Activated naive CD8-positive, alpha-beta T cell treated with anti-CD3 and anti-CD28 coated beads, Interleukin-2, amount 50 U/mL, for 24 hours (primary cell): ENCODE results near the gene LALBA.

Experiments
- ATAC-seq: fragments of 150-1000 bp; cut with Tn5 transposase; one replicate; pipeline ENCODE4 v1.10.0; 2021
- DNase-seq: peaks from one replicate; pipeline ENCODE4 v3.0.0; 2021
- H3K27ac Mint-ChIP-seq: one replicate; pipeline ENCODE4 v1.8.0; 2021; ENCODE audit warnings: mild to moderate bottlenecking, mixed read lengths
- H3K27me3 Mint-ChIP-seq: one replicate; pipeline ENCODE4 v1.8.0; 2021; ENCODE audit warnings: mixed read lengths
- H3K36me3 Mint-ChIP-seq: one replicate; pipeline ENCODE4 v1.8.0; 2021; ENCODE audit warnings: low read depth, mixed read lengths
- H3K4me1 Mint-ChIP-seq: one replicate; pipeline ENCODE4 v1.8.0; 2021; ENCODE audit warnings: mixed read lengths
- H3K4me3 Mint-ChIP-seq: one replicate; pipeline ENCODE4 v1.8.0; 2021; ENCODE audit warnings: mild to moderate bottlenecking, moderate library complexity, mixed read lengths
- H3K9me3 Mint-ChIP-seq: one replicate; pipeline ENCODE4 v1.8.0; 2021; ENCODE audit warnings: mixed read lengths

The LALBA gene

GRCh38 chr12:48569946-48570345 is at the start of gene LALBA:
Gene LALBA, minus strand, starts transcription at chr12:48570046. Its CDS starts 26 bp downstream, at chr12:48570020.
- no peaks in the 10 kb centered on the region for H3K4me1 Mint-ChIP-seq
- H3K9me3 Mint-ChIP-seq, result no peaks in the 10 kb centered on the region
- ATAC-seq (no peak), DNase-seq (no peak)
- H3K36me3 Mint-ChIP-seq, result no peaks in the 10 kb centered on the region
- H3K27ac Mint-ChIP-seq, result no peak within 1 kb of the TSS
- no peak within 1 kb of the TSS for H3K4me3 Mint-ChIP-seq
- peaks cover 12% of the 10 kb centered on the region for H3K27me3 Mint-ChIP-seq

GRCh38 chr12:48618541-48618940 is 48.7 kb upstream of the LALBA start:
- Mint-ChIP-seq H3K4me3 (no peak overlapping the region), H3K27ac (no peak overlapping the region), H3K36me3 (no peaks in the 10 kb centered on the region), H3K4me1 (no peaks in the 10 kb centered on the region), H3K27me3 (peaks cover 35% of the 10 kb centered on the region), H3K9me3 (peaks cover 6% of the 10 kb centered on the region)
- peak; percentile 68 for ATAC-seq
- DNase-seq, result peak; percentile 76

GRCh38 chr12:48615681-48616080 is 45.8 kb upstream of the LALBA start:
- ATAC-seq (no peak), DNase-seq (no peak)
- peaks cover 25% of the 10 kb centered on the region for H3K27me3 Mint-ChIP-seq
- no peak overlapping the region for H3K4me3 Mint-ChIP-seq
- H3K27ac Mint-ChIP-seq, result no peak overlapping the region
- peaks cover 24% of the 10 kb centered on the region for H3K9me3 Mint-ChIP-seq
- peaks cover 3% of the 10 kb centered on the region for H3K36me3 Mint-ChIP-seq
- no peaks in the 10 kb centered on the region for H3K4me1 Mint-ChIP-seq

GRCh38 chr12:48613321-48613720 is 43.5 kb upstream of the LALBA start:
- no peak overlapping the region for H3K4me3 Mint-ChIP-seq
- H3K27me3 Mint-ChIP-seq, result peaks cover 13% of the 10 kb centered on the region
- H3K4me1 Mint-ChIP-seq, result no peaks in the 10 kb centered on the region
- ATAC-seq (no peak), DNase-seq (no peak)
- H3K9me3 Mint-ChIP-seq, result peaks cover 33% of the 10 kb centered on the region
- no peak overlapping the region for H3K27ac Mint-ChIP-seq
- peaks cover 3% of the 10 kb centered on the region for H3K36me3 Mint-ChIP-seq

- Mint-ChIP-seq H3K27ac (no peak overlapping the region), H3K36me3 (peaks cover 5% of the 10 kb centered on the region), H3K27me3 (peaks cover 2% of the 10 kb centered on the region), H3K4me1 (no peaks in the 10 kb centered on the region), H3K4me3 (no peak overlapping the region), H3K9me3 (peaks cover 28% of the 10 kb centered on the region)
- DNase-seq (no peak), ATAC-seq (no peak)
Measured at GRCh38 chr12:48602192-48602989, 32.5 kb upstream of the LALBA start.

- H3K27ac Mint-ChIP-seq, result no peak overlapping the region
- no peak overlapping the region for H3K4me3 Mint-ChIP-seq
- no peak for ATAC-seq
- H3K36me3 Mint-ChIP-seq, result no peaks in the 10 kb centered on the region
- H3K4me1 Mint-ChIP-seq, result no peaks in the 10 kb centered on the region
- no peak for DNase-seq
- peaks cover 3% of the 10 kb centered on the region for H3K27me3 Mint-ChIP-seq
- peaks cover 20% of the 10 kb centered on the region for H3K9me3 Mint-ChIP-seq
Measured at GRCh38 chr12:48601013-48601756, 31.3 kb upstream of the LALBA start.

GRCh38 chr12:48600552-48600951 is 30.7 kb upstream of the LALBA start:
- no peak for ATAC-seq
- no peak for DNase-seq
- no peak overlapping the region for H3K4me3 Mint-ChIP-seq
- peaks cover 18% of the 10 kb centered on the region for H3K9me3 Mint-ChIP-seq
- peaks cover 3% of the 10 kb centered on the region for H3K27me3 Mint-ChIP-seq
- no peaks in the 10 kb centered on the region for H3K36me3 Mint-ChIP-seq
- H3K27ac Mint-ChIP-seq, result no peak overlapping the region
- H3K4me1 Mint-ChIP-seq, result no peaks in the 10 kb centered on the region

GRCh38 chr12:48592591-48593086 is 22.8 kb upstream of the LALBA start:
- Mint-ChIP-seq H3K36me3 (no peaks in the 10 kb centered on the region), H3K27me3 (peaks cover 15% of the 10 kb centered on the region), H3K27ac (no peak overlapping the region), H3K4me1 (no peaks in the 10 kb centered on the region), H3K4me3 (no peak overlapping the region), H3K9me3 (no peaks in the 10 kb centered on the region)
- DNase-seq, result no peak
- no peak for ATAC-seq

GRCh38 chr12:48586361-48586760 is 16.5 kb upstream of the LALBA start:
- ATAC-seq (no peak), DNase-seq (no peak)
- no peak overlapping the region for H3K27ac Mint-ChIP-seq
- H3K4me1 Mint-ChIP-seq, result no peaks in the 10 kb centered on the region
- no peaks in the 10 kb centered on the region for H3K9me3 Mint-ChIP-seq
- H3K27me3 Mint-ChIP-seq, result peaks cover 21% of the 10 kb centered on the region
- no peak overlapping the region for H3K4me3 Mint-ChIP-seq
- no peaks in the 10 kb centered on the region for H3K36me3 Mint-ChIP-seq

- Mint-ChIP-seq H3K4me1 (no peaks in the 10 kb centered on the region), H3K36me3 (no peaks in the 10 kb centered on the region), H3K27ac (no peak overlapping the region), H3K9me3 (no peaks in the 10 kb centered on the region), H3K27me3 (peaks cover 18% of the 10 kb centered on the region), H3K4me3 (no peak overlapping the region)
- DNase-seq (no peak), ATAC-seq (no peak)
Measured at GRCh38 chr12:48583728-48584127, 13.9 kb upstream of the LALBA start.

GRCh38 chr12:48580831-48581230 is 11.0 kb upstream of the LALBA start:
- no peak for ATAC-seq
- H3K27me3 Mint-ChIP-seq, result peaks cover 12% of the 10 kb centered on the region
- no peak for DNase-seq
- H3K4me1 Mint-ChIP-seq, result no peaks in the 10 kb centered on the region
- H3K36me3 Mint-ChIP-seq, result no peaks in the 10 kb centered on the region
- no peak overlapping the region for H3K27ac Mint-ChIP-seq
- H3K9me3 Mint-ChIP-seq, result no peaks in the 10 kb centered on the region
- no peak overlapping the region for H3K4me3 Mint-ChIP-seq

GRCh38 chr12:48572326-48572725 is 2.5 kb upstream of the LALBA start:
- Mint-ChIP-seq H3K9me3 (no peaks in the 10 kb centered on the region), H3K27me3 (peaks cover 11% of the 10 kb centered on the region), H3K36me3 (no peaks in the 10 kb centered on the region), H3K4me1 (no peaks in the 10 kb centered on the region), H3K27ac (no peak overlapping the region), H3K4me3 (no peak overlapping the region)
- DNase-seq (no peak), ATAC-seq (no peak)

GRCh38 chr12:48567731-48568130 is 2.1 kb downstream of the LALBA start:
- Mint-ChIP-seq H3K36me3 (no peaks in the 10 kb centered on the region), H3K27me3 (peaks cover 11% of the 10 kb centered on the region), H3K4me1 (no peaks in the 10 kb centered on the region), H3K4me3 (no peak overlapping the region), H3K27ac (no peak overlapping the region), H3K9me3 (no peaks in the 10 kb centered on the region)
- ATAC-seq (no peak), DNase-seq (no peak)

- Mint-ChIP-seq H3K27ac (no peak overlapping the region), H3K4me3 (no peak overlapping the region), H3K27me3 (peaks cover 12% of the 10 kb centered on the region), H3K9me3 (no peaks in the 10 kb centered on the region), H3K4me1 (peaks cover 9% of the 10 kb centered on the region), H3K36me3 (no peaks in the 10 kb centered on the region)
- no peak for DNase-seq
- no peak for ATAC-seq
Measured at GRCh38 chr12:48557919-48558318, 11.9 kb downstream of the LALBA start.

- H3K27ac Mint-ChIP-seq, result no peak overlapping the region
- no peak overlapping the region for H3K4me3 Mint-ChIP-seq
- no peak for DNase-seq
- no peak for ATAC-seq
- no peaks in the 10 kb centered on the region for H3K36me3 Mint-ChIP-seq
- no peaks in the 10 kb centered on the region for H3K9me3 Mint-ChIP-seq
- peaks cover 13% of the 10 kb centered on the region for H3K4me1 Mint-ChIP-seq
- peaks cover 12% of the 10 kb centered on the region for H3K27me3 Mint-ChIP-seq
Measured at GRCh38 chr12:48556631-48557030, 13.2 kb downstream of the LALBA start.
